ENCODE results near the gene CPA5. TPM values are rescaled to one million over a fixed set of nuclear protein-coding genes. Genes with fewer than 3 reads are reported as not detected.

Gene CPA5
- total and polyA plus RNA-seq, 10 of the 15 experiments (the other 5 are each of a cell fraction or from before 2014, with no cell fraction given) = 0.06 to 0.52 (median 0.29) TPM; not detected in 2

DNA sequence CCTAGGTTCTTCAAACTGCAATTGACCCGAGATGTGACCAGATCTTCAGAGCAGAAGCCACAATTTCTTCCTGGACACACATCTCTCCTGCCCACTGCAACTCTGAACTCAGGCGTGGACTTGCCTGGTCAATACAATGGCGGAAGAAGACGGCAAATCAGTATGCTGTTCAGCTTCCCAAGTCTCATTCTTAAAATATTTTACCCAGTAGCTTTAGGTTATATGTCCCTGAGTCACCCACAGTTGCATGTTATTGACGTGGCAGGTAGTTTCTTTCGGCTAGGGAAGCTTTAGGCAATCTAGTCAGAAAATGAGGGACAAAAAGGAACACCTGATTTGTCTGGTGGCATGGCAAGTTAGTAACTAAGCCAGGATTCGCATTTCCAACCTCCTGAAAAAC is 73.7 kb downstream of the CPA5 start (continued):
- TF ChIP-seq, protein P1, sequence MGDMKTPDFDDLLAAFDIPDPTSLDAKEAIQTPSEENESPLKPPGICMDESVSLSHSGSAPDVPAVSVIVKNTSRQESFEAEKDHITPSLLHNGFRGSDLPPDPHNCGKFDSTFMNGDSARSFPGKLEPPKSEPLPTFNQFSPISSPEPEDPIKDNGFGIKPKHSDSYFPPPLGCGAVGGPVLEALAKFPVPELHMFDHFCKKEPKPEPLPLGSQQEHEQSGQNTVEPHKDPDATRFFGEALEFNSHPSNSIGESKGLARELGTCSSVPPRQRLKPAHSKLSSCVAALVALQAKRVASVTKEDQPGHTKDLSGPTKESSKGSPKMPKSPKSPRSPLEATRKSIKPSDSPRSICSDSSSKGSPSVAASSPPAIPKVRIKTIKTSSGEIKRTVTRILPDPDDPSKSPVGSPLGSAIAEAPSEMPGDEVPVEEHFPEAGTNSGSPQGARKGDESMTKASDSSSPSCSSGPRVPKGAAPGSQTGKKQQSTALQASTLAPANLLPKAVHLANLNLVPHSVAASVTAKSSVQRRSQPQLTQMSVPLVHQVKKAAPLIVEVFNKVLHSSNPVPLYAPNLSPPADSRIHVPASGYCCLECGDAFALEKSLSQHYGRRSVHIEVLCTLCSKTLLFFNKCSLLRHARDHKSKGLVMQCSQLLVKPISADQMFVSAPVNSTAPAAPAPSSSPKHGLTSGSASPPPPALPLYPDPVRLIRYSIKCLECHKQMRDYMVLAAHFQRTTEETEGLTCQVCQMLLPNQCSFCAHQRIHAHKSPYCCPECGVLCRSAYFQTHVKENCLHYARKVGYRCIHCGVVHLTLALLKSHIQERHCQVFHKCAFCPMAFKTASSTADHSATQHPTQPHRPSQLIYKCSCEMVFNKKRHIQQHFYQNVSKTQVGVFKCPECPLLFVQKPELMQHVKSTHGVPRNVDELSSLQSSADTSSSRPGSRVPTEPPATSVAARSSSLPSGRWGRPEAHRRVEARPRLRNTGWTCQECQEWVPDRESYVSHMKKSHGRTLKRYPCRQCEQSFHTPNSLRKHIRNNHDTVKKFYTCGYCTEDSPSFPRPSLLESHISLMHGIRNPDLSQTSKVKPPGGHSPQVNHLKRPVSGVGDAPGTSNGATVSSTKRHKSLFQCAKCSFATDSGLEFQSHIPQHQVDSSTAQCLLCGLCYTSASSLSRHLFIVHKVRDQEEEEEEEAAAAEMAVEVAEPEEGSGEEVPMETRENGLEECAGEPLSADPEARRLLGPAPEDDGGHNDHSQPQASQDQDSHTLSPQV (IDR thresholded peaks at IDR 0.05) = no peak
- TF ChIP-seq, protein P2, sequence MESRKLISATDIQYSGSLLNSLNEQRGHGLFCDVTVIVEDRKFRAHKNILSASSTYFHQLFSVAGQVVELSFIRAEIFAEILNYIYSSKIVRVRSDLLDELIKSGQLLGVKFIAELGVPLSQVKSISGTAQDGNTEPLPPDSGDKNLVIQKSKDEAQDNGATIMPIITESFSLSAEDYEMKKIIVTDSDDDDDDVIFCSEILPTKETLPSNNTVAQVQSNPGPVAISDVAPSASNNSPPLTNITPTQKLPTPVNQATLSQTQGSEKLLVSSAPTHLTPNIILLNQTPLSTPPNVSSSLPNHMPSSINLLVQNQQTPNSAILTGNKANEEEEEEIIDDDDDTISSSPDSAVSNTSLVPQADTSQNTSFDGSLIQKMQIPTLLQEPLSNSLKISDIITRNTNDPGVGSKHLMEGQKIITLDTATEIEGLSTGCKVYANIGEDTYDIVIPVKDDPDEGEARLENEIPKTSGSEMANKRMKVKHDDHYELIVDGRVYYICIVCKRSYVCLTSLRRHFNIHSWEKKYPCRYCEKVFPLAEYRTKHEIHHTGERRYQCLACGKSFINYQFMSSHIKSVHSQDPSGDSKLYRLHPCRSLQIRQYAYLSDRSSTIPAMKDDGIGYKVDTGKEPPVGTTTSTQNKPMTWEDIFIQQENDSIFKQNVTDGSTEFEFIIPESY (IDR thresholded peaks at IDR 0.05) = no peak
- no peak for TF ChIP-seq KDM1A (IDR thresholded peaks at IDR 0.05; ENCODE audit: borderline replicate concordance)
- no peak for TF ChIP-seq ASH2L (IDR thresholded peaks at IDR 0.05; ENCODE audit: borderline replicate concordance, low read depth)
- TF ChIP-seq ZNF207 (IDR thresholded peaks at IDR 0.05; ENCODE audit: borderline replicate concordance) = no peak
- no peak for TF ChIP-seq ZZZ3 (IDR thresholded peaks at IDR 0.05; ENCODE audit: control insufficient read depth, insufficient read length, low read depth)
- TF ChIP-seq MXI1 (IDR thresholded peaks at IDR 0.05; ENCODE audit: low read depth, low read length) = no peak
- no peak for TF ChIP-seq KAT2A (conservative IDR thresholded peaks at IDR 0.05; ENCODE audit: control insufficient read depth, low read depth, low read length)
- TF ChIP-seq, protein P3, sequence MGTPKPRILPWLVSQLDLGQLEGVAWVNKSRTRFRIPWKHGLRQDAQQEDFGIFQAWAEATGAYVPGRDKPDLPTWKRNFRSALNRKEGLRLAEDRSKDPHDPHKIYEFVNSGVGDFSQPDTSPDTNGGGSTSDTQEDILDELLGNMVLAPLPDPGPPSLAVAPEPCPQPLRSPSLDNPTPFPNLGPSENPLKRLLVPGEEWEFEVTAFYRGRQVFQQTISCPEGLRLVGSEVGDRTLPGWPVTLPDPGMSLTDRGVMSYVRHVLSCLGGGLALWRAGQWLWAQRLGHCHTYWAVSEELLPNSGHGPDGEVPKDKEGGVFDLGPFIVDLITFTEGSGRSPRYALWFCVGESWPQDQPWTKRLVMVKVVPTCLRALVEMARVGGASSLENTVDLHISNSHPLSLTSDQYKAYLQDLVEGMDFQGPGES (IDR thresholded peaks at IDR 0.05) = no peak

Other genes with a start within 250 kb of the CPA5 start
- gene TMEM209, start 139.4 kb upstream of the CPA5 start, total RNA-seq (2014; rRNA removed) = 22.1 and 24.6 TPM in 2 replicates
- gene TMEM209, start 139.4 kb upstream of the CPA5 start, total RNA-seq (2014; rRNA removed; fragmentation: Illumina TruSeq; extraction: Trizol) = 35.9 and 37.7 TPM in 2 replicates
- 36.6 and 36.7 TPM in 2 replicates for gene TMEM209, start 139.4 kb upstream of the CPA5 start, total RNA-seq (2021)
- gene TMEM209, start 139.4 kb upstream of the CPA5 start, polyA plus RNA-seq (2011; rRNA removed) = 41.2 and 43.4 TPM in 2 replicates
- 35.0 and 48.6 TPM in 2 replicates for gene TMEM209, start 139.4 kb upstream of the CPA5 start, polyA plus RNA-seq (2014; fragmentation: Illumina TruSeq; extraction: Trizol)
- gene TMEM209, start 139.4 kb upstream of the CPA5 start, polyA plus RNA-seq (2014; fragmentation: Nextera tagmentation; extraction: Ambion mirVana) = 10 to 100 TPM; 22.2 to 38.2 TPM
- 20.6 and 22.7 TPM in 2 replicates for gene TMEM209, start 139.4 kb upstream of the CPA5 start, polyA plus RNA-seq (2014; rRNA removed)
- gene TMEM209, start 139.4 kb upstream of the CPA5 start, polyA plus RNA-seq (2016; fragmentation: Nextera tagmentation; extraction: Ambion mirVana) = 10 to 100 TPM; 33.8 to 35.3 TPM
- gene SSMEM1, start 137.0 kb upstream of the CPA5 start, total RNA-seq (2014; rRNA removed) = not detected in 2 replicates
- gene SSMEM1, start 137.0 kb upstream of the CPA5 start, total RNA-seq (2014; rRNA removed; fragmentation: Illumina TruSeq; extraction: Trizol) = not detected in 2 replicates
- not detected in 2 replicates for gene SSMEM1, start 137.0 kb upstream of the CPA5 start, total RNA-seq (2021)
- not detected in 2 replicates for gene SSMEM1, start 137.0 kb upstream of the CPA5 start, polyA plus RNA-seq (2011; rRNA removed)
- gene SSMEM1, start 137.0 kb upstream of the CPA5 start, polyA plus RNA-seq (2014; fragmentation: Illumina TruSeq; extraction: Trizol) = not detected in 2 replicates
- gene SSMEM1, start 137.0 kb upstream of the CPA5 start, polyA plus RNA-seq (2014; fragmentation: Nextera tagmentation; extraction: Ambion mirVana) = not detected
- gene SSMEM1, start 137.0 kb upstream of the CPA5 start, polyA plus RNA-seq (2014; rRNA removed) = not detected in 2 replicates
- gene SSMEM1, start 137.0 kb upstream of the CPA5 start, polyA plus RNA-seq (2016; fragmentation: Nextera tagmentation; extraction: Ambion mirVana) = not detected
- gene CPA2, start 78.0 kb upstream of the CPA5 start, total RNA-seq (2014; rRNA removed) = not detected in 2 replicates
- not detected in 2 replicates for gene CPA2, start 78.0 kb upstream of the CPA5 start, total RNA-seq (2014; rRNA removed; fragmentation: Illumina TruSeq; extraction: Trizol)
- 1.4 and 1.9 TPM in 2 replicates for gene CPA2, start 78.0 kb upstream of the CPA5 start, total RNA-seq (2021)
- gene CPA2, start 78.0 kb upstream of the CPA5 start, polyA plus RNA-seq (2011; rRNA removed) = not detected in 2 replicates
- gene CPA2, start 78.0 kb upstream of the CPA5 start, polyA plus RNA-seq (2014; fragmentation: Illumina TruSeq; extraction: Trizol) = 0.04 TPM in 1 of 2 replicates, not detected in the other
- gene CPA2, start 78.0 kb upstream of the CPA5 start, polyA plus RNA-seq (2014; fragmentation: Nextera tagmentation; extraction: Ambion mirVana) = not detected
- gene CPA2, start 78.0 kb upstream of the CPA5 start, polyA plus RNA-seq (2014; rRNA removed) = not detected in 2 replicates
- gene CPA2, start 78.0 kb upstream of the CPA5 start, polyA plus RNA-seq (2016; fragmentation: Nextera tagmentation; extraction: Ambion mirVana) = not detected
- gene CPA4, start 51.7 kb upstream of the CPA5 start, total RNA-seq (2014; rRNA removed) = 0.06 and 0.33 TPM in 2 replicates
- 0.09 and 0.13 TPM in 2 replicates for gene CPA4, start 51.7 kb upstream of the CPA5 start, total RNA-seq (2014; rRNA removed; fragmentation: Illumina TruSeq; extraction: Trizol)
- 0.18 and 0.37 TPM in 2 replicates for gene CPA4, start 51.7 kb upstream of the CPA5 start, total RNA-seq (2021)
- gene CPA4, start 51.7 kb upstream of the CPA5 start, polyA plus RNA-seq (2011; rRNA removed) = 0.16 and 0.20 TPM in 2 replicates
- 0.15 and 1.5 TPM in 2 replicates for gene CPA4, start 51.7 kb upstream of the CPA5 start, polyA plus RNA-seq (2014; fragmentation: Illumina TruSeq; extraction: Trizol)
- under 1 TPM; 0.05 to 0.21 TPM for gene CPA4, start 51.7 kb upstream of the CPA5 start, polyA plus RNA-seq (2014; fragmentation: Nextera tagmentation; extraction: Ambion mirVana)
- gene CPA4, start 51.7 kb upstream of the CPA5 start, polyA plus RNA-seq (2014; rRNA removed) = 0.13 and 0.35 TPM in 2 replicates
- under 1 TPM in 1 of 2 experiments, not detected in 1; 0.20 TPM for gene CPA4, start 51.7 kb upstream of the CPA5 start, polyA plus RNA-seq (2016; fragmentation: Nextera tagmentation; extraction: Ambion mirVana)
- not detected in 2 replicates for gene CPA1, start 35.7 kb downstream of the CPA5 start, total RNA-seq (2014; rRNA removed)
- not detected in 2 replicates for gene CPA1, start 35.7 kb downstream of the CPA5 start, total RNA-seq (2014; rRNA removed; fragmentation: Illumina TruSeq; extraction: Trizol)
- gene CPA1, start 35.7 kb downstream of the CPA5 start, total RNA-seq (2021) = 8.0 and 11.9 TPM in 2 replicates
- not detected in 2 replicates for gene CPA1, start 35.7 kb downstream of the CPA5 start, polyA plus RNA-seq (2011; rRNA removed)
- not detected in 2 replicates for gene CPA1, start 35.7 kb downstream of the CPA5 start, polyA plus RNA-seq (2014; fragmentation: Illumina TruSeq; extraction: Trizol)
- gene CPA1, start 35.7 kb downstream of the CPA5 start, polyA plus RNA-seq (2014; fragmentation: Nextera tagmentation; extraction: Ambion mirVana) = not detected
- gene CPA1, start 35.7 kb downstream of the CPA5 start, polyA plus RNA-seq (2014; rRNA removed) = not detected in 2 replicates
- gene CPA1, start 35.7 kb downstream of the CPA5 start, polyA plus RNA-seq (2016; fragmentation: Nextera tagmentation; extraction: Ambion mirVana) = not detected
- 11.4 and 12.3 TPM in 2 replicates for gene CEP41, start 96.2 kb downstream of the CPA5 start, total RNA-seq (2014; rRNA removed)
- gene CEP41, start 96.2 kb downstream of the CPA5 start, total RNA-seq (2014; rRNA removed; fragmentation: Illumina TruSeq; extraction: Trizol) = 13.1 and 15.1 TPM in 2 replicates
- gene CEP41, start 96.2 kb downstream of the CPA5 start, total RNA-seq (2021) = 18.7 and 20.8 TPM in 2 replicates
- gene CEP41, start 96.2 kb downstream of the CPA5 start, polyA plus RNA-seq (2011; rRNA removed) = 20.1 and 20.4 TPM in 2 replicates
- gene CEP41, start 96.2 kb downstream of the CPA5 start, polyA plus RNA-seq (2014; fragmentation: Illumina TruSeq; extraction: Trizol) = 27.3 and 28.5 TPM in 2 replicates
- 10 to 100 TPM; 30.4 to 36.2 TPM for gene CEP41, start 96.2 kb downstream of the CPA5 start, polyA plus RNA-seq (2014; fragmentation: Nextera tagmentation; extraction: Ambion mirVana)
- gene CEP41, start 96.2 kb downstream of the CPA5 start, polyA plus RNA-seq (2014; rRNA removed) = 18.8 and 22.0 TPM in 2 replicates
- 10 to 100 TPM; 36.9 to 43.0 TPM for gene CEP41, start 96.2 kb downstream of the CPA5 start, polyA plus RNA-seq (2016; fragmentation: Nextera tagmentation; extraction: Ambion mirVana)
- 10.2 and 10.3 TPM in 2 replicates for gene MEST, start 147.3 kb downstream of the CPA5 start, total RNA-seq (2014; rRNA removed)
- gene MEST, start 147.3 kb downstream of the CPA5 start, total RNA-seq (2014; rRNA removed; fragmentation: Illumina TruSeq; extraction: Trizol) = 8.0 and 8.2 TPM in 2 replicates
- 8.2 and 10.1 TPM in 2 replicates for gene MEST, start 147.3 kb downstream of the CPA5 start, total RNA-seq (2021)
- gene MEST, start 147.3 kb downstream of the CPA5 start, polyA plus RNA-seq (2011; rRNA removed) = 1.0 and 1.9 TPM in 2 replicates
- gene MEST, start 147.3 kb downstream of the CPA5 start, polyA plus RNA-seq (2014; fragmentation: Illumina TruSeq; extraction: Trizol) = 10.2 and 13.0 TPM in 2 replicates
- gene MEST, start 147.3 kb downstream of the CPA5 start, polyA plus RNA-seq (2014; fragmentation: Nextera tagmentation; extraction: Ambion mirVana) = 10 to 100 TPM in 1 of 2 experiments, 1 to 10 TPM in 1; 8.3 to 18.2 TPM
- gene MEST, start 147.3 kb downstream of the CPA5 start, polyA plus RNA-seq (2014; rRNA removed) = 5.4 and 6.3 TPM in 2 replicates
- 1 to 10 TPM; 6.6 to 7.2 TPM for gene MEST, start 147.3 kb downstream of the CPA5 start, polyA plus RNA-seq (2016; fragmentation: Nextera tagmentation; extraction: Ambion mirVana)

Data from GM12878 (cell line).